HepG2 (cell line): ENCODE data around the gene ATXN1L. TPM values are rescaled to one million over a fixed set of nuclear protein-coding genes. Genes with fewer than 3 reads are reported as not detected.

Experiments used
- CHD4 ChIP-seq: fragments of 200-600 bp; sonication (generic); IDR thresholded peaks from 2 replicates; pipeline ENCODE4 v1.7.0; 2017; ENCODE audit warnings: mild to moderate bottlenecking, low read length, borderline replicate concordance
- FOXO1 ChIP-seq: sonication (generic); formaldehyde crosslinking; IDR thresholded peaks from 2 replicates; pipeline ENCODE4 v1.4.0; 2020; ENCODE audit warnings: missing genetic modification reagents
- HCFC1 ChIP-seq: fragments of 150-350 bp; IDR thresholded peaks from 2 replicates; pipeline ENCODE4 v1.6.1; 2014; ENCODE audit warnings: low read depth, low read length
- KAT7 ChIP-seq: IDR thresholded peaks from 2 replicates; pipeline ENCODE4 v1.6.1; 2018; ENCODE audit warnings: borderline replicate concordance, missing compliant biosample characterization
- KDM1A ChIP-seq: IDR thresholded peaks from 2 replicates; pipeline ENCODE4 v1.6.1; 2016; ENCODE audit warnings: missing compliant biosample characterization
- KLF6 ChIP-seq: IDR thresholded peaks from 2 replicates; pipeline ENCODE4 v1.8.0; 2016; ENCODE audit warnings: missing biosample characterization, missing genetic modification reagents
- MEIS2 ChIP-seq: sonication (generic); formaldehyde crosslinking; IDR thresholded peaks from 2 replicates; pipeline ENCODE4 v1.9.0; 2021; ENCODE audit warnings: mild to moderate bottlenecking, missing genetic modification reagents
- NCOA5 ChIP-seq: sonication (generic); formaldehyde crosslinking; IDR thresholded peaks from 2 replicates; pipeline ENCODE4 v1.4.0; 2020; ENCODE audit warnings: missing genetic modification reagents
- NFYC ChIP-seq: IDR thresholded peaks from 2 replicates; pipeline ENCODE4 v1.6.1; 2016; ENCODE audit warnings: missing genetic modification reagents, missing compliant biosample characterization
- NONO ChIP-seq, 2 experiments: fragments of 450-650 bp in 1 of 2; sonication (generic) in 1 of 2; formaldehyde crosslinking in 1 of 2; IDR thresholded peaks in 1 of 2; conservative IDR thresholded peaks in 1 of 2; 2 replicates each; pipeline versions ENCODE4 v1.6.1 to v1.8.0; 2017 to 2022; ENCODE audit warnings: mild to moderate bottlenecking in 1 of 2, missing genetic modification reagents in 1 of 2, moderate library complexity in 1 of 2
- ZBTB8A ChIP-seq: sonication (generic); formaldehyde crosslinking; IDR thresholded peaks from 2 replicates; pipeline ENCODE4 v1.4.0; 2020; ENCODE audit warnings: mild to moderate bottlenecking, low read depth, missing genetic modification reagents, borderline replicate concordance
- ZFP62 ChIP-seq: sonication (generic); formaldehyde crosslinking; IDR thresholded peaks from 2 replicates; pipeline ENCODE4 v1.4.0; 2020; ENCODE audit warnings: missing genetic modification reagents
- ZFP82 ChIP-seq: sonication (generic); formaldehyde crosslinking; IDR thresholded peaks from 2 replicates; pipeline ENCODE4 v1.5.1; 2020; ENCODE audit warnings: mild to moderate bottlenecking, missing genetic modification reagents, borderline replicate concordance
- ZHX2 ChIP-seq, 2 experiments: sonication (generic) in 1 of 2; formaldehyde crosslinking in 1 of 2; IDR thresholded peaks; 2 replicates each; pipeline versions ENCODE4 v1.6.1 to v1.9.0; 2014 to 2022; ENCODE audit warnings: antibody characterized with exemption in 1 of 2, borderline replicate concordance in 1 of 2, inconsistent platforms in 1 of 2, low read depth in 1 of 2, missing genetic modification reagents in 1 of 2
- ZMYM3 ChIP-seq: sonication (generic); formaldehyde crosslinking; IDR thresholded peaks from 2 replicates; pipeline ENCODE4 v1.5.1; 2020; ENCODE audit warnings: mild to moderate bottlenecking, missing genetic modification reagents
- ZNF232 ChIP-seq: sonication (generic); formaldehyde crosslinking; IDR thresholded peaks from 2 replicates; pipeline ENCODE4 v1.4.0; 2020; ENCODE audit warnings: missing genetic modification reagents, borderline replicate concordance
- ZNF274 ChIP-seq: sonication (generic); formaldehyde crosslinking; IDR thresholded peaks from 2 replicates; pipeline ENCODE4 v1.5.1; 2020; ENCODE audit warnings: mild to moderate bottlenecking, missing genetic modification reagents
- ZNF512 ChIP-seq: sonication (generic); formaldehyde crosslinking; IDR thresholded peaks from 2 replicates; pipeline ENCODE4 v1.4.0; 2020; ENCODE audit warnings: mild to moderate bottlenecking, missing genetic modification reagents
- ZNF530 ChIP-seq: sonication (generic); formaldehyde crosslinking; IDR thresholded peaks from 2 replicates; pipeline ENCODE4 v1.5.0; 2020; ENCODE audit warnings: low read depth, mild to moderate bottlenecking, missing genetic modification reagents
- ZNF619 ChIP-seq: sonication (generic); formaldehyde crosslinking; IDR thresholded peaks from 2 replicates; pipeline ENCODE4 v1.4.0; 2020; ENCODE audit warnings: mild to moderate bottlenecking, missing genetic modification reagents
- polyA plus RNA-seq, 8 experiments: library from polyadenylated mRNA; depleted of rRNA in 3 of 8; stranded (reverse) in 7 of 8; unstranded in 1 of 8; fragments of >200 nt; fragmentation: Illumina TruSeq in 4 of 8; extraction: Trizol in 4 of 8; gene quantifications; 2 replicates each; pipeline versions ENCODE4 v1.2.1 to v1.2.3, GENCODE V29; 2011 to 2016; ENCODE audit warnings: low read depth in 4 of 8, missing spikeins in 1 of 8, mixed read lengths in 1 of 8; ENCODE audit not compliant: insufficient read depth in 1 of 8
- total RNA-seq, 5 experiments: library from RNA; depleted of rRNA; stranded (reverse); fragments of >200 nt; fragmentation: Illumina TruSeq; extraction: Trizol; gene quantifications; 2 replicates each; pipeline ENCODE4 v1.2.3, GENCODE V29; 2016; ENCODE audit warnings: low read depth in 1 of 5
- TF ChIP-seq, protein P1 (sequence below): sonication (generic); formaldehyde crosslinking; IDR thresholded peaks from 2 replicates; pipeline ENCODE4 v1.5.0; 2020; ENCODE audit warnings: missing genetic modification reagents, mild to moderate bottlenecking, borderline replicate concordance

Gene ATXN1L
- total and polyA plus RNA-seq, 2 of the 13 experiments (the other 11 are each of a cell fraction or from before 2014, with no cell fraction given) = 20.0 to 22.4 TPM

DNA sequence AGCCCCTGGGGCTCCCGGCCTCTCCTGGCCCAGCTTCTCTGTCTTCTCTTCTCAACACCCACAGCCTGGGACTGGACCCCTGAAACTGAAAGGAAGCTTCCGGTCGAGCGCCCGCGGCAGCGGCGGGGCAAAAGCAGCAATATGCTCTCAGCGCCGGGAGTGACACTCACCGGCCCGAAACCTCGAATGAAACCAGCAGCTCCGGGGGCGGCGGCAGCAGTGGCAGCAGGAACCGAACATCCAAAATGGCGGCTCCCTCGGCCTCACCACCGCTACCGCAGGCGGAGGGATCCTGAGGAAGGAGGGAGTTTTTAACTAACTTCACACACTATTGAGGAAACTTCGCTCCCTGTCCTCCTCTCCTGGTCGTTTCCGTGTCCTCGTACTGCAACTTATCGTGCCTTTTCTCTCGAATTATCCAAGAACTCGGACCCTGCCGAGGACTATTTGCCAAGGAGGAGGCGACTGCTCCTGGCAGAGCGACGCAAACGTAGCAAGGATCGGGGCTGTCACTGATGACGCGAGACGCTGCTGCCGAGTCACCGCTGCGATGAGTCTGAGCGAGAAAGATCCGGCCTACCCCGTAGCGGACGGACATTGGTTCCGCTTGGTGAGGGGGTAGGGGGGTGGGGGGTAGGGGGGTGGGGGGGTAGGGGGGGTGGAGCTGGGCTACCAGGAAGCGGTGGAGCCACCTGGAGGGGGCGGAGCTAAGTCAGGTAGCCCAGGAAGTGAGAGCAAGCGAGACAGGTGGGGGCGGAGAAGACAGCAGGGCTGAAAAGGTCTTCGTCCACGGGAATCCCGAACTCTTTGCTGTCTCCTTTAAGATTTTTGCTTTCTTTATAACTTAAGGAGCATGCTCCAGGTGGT lies 37.0 kb upstream of the ATXN1L start, which contains the start of gene AP1G1 (continued):
- TF ChIP-seq NONO (IDR thresholded peaks at IDR 0.05) = no peak
- peak; percentile 93 for TF ChIP-seq NONO (CRISPR knock-in tag; conservative IDR thresholded peaks at IDR 0.05)
- TF ChIP-seq KLF6 = peak; percentile 97
- no peak for TF ChIP-seq ZNF512 (CRISPR knock-in tag)
- peak; percentile 69; the same call in 1 of the 2 replicates for TF ChIP-seq ZNF530
- TF ChIP-seq ZBTB8A = no peak
- peak; percentile 99 for TF ChIP-seq ZHX2 (IDR thresholded peaks at IDR 0.05; ENCODE audit: low read depth)
- TF ChIP-seq ZHX2 (CRISPR knock-in tag; IDR thresholded peaks at IDR 0.05; ENCODE audit: borderline replicate concordance) = peak; percentile 87
- TF ChIP-seq ZFP62 (CRISPR knock-in tag) = no peak
- TF ChIP-seq FOXO1 (CRISPR knock-in tag) = 0 out of 2 replicates have a peak, but pooled peaks have one; percentile 36
- 0 out of 2 replicates have a peak, but pooled peaks have one; percentile 11 for TF ChIP-seq ZMYM3 (CRISPR knock-in tag)
- peak; percentile 84; the same call in 1 of the 2 replicates for TF ChIP-seq ZNF619 (CRISPR knock-in tag)
- no peak for TF ChIP-seq CHD4
- 0 out of 2 replicates have a peak, but pooled peaks have one; percentile 52 for TF ChIP-seq NCOA5
- TF ChIP-seq ZNF274 = no peak; the same call in 1 of the 2 replicates
- TF ChIP-seq MEIS2 (CRISPR knock-in tag) = peak; percentile 94
- peak; percentile 99 for TF ChIP-seq KAT7 (CRISPR knock-in tag)
- TF ChIP-seq KDM1A (CRISPR knock-in tag) = no peak
- TF ChIP-seq ZFP82 = no peak
- TF ChIP-seq HCFC1 = peak; percentile 67
- TF ChIP-seq NFYC (CRISPR knock-in tag) = peak; percentile 73
- TF ChIP-seq ZNF232 (CRISPR knock-in tag) = peak; percentile 88
- TF ChIP-seq, protein P1, sequence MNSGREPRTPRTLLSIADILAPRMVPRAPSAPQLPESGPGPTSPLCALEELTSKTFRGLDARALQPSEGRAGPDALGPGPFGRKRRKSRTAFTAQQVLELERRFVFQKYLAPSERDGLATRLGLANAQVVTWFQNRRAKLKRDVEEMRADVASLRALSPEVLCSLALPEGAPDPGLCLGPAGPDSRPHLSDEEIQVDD = no peak
